ENCODE measurements around the gene ANP32A.

Gene ANP32A

DNA sequence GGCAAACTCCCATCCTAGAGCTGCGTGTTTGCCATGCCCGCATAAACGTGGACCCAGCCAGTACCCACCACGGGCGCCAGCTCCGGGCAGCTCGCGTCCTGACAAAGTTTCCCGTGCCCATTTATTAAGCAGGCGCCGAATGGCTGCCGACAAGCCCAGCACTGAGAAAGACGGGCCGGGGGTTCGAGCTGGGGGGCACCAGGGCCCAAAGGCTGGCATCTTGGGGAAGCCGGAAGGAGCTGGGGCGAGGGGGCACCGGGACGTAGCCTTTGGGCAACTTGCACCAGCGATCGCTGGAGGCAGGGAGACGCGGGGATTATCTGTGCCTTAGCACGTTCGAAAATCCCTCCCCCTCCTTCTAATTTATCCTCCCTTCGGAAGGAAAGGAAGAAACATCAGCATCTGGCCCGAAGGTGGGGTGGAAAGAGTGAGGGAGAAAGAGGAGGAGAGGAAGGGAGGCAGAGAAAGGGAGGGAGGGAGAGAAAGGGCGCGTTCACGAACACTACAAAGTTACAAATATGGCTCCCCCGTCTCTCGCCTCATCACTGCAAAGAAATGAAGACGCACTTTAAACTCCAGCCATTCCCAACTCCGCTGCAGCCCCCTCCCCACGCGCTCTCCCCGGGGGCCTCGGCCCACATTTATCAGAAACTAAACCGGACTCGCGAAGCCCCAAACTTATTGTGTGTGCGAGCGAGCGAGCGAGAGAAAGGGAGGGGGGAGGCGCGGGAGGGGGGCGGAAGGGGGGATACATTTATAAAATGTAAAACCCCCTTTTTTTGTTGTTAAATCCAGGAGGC, 1.0 kb downstream of the ANP32A start:
- peak; percentile 57 for DNase-seq

DNA sequence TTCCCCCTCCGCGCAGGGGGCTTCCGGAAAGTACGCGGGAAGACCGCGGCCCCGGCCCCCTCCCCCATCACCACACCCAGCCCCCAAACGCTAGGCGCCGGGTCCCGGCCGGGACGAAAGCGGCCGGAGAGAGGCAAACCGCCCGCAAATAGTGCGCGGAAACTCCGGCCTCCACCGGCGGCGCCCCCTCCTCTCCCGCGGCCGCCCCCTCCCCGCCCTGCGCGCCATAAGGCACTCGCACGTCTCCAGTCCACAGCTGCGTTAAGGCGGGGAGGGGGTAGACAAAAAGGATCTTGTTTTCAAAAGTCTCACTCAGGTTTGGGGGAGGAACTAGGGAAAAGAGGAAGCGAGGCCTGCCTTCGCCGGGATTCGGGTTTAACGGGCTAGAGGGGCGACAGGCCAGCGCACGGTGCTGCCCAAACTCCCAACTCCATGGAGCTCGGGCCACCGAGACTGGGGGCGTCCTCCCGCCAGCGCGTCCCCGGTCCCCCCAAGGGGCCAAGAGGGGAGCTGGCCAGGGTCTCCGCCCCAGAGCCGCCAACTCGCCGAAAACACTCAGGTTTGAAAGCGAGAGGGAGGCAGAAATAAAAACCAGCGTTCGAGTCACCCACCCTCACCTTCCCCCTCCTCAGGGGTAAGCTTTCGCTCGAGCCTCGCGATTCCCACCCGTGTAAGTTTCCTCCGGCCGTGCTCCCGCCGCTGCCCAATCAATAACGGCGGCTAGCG, 1.8 kb downstream of the ANP32A start:
- peak; percentile 36 for DNase-seq

DNA sequence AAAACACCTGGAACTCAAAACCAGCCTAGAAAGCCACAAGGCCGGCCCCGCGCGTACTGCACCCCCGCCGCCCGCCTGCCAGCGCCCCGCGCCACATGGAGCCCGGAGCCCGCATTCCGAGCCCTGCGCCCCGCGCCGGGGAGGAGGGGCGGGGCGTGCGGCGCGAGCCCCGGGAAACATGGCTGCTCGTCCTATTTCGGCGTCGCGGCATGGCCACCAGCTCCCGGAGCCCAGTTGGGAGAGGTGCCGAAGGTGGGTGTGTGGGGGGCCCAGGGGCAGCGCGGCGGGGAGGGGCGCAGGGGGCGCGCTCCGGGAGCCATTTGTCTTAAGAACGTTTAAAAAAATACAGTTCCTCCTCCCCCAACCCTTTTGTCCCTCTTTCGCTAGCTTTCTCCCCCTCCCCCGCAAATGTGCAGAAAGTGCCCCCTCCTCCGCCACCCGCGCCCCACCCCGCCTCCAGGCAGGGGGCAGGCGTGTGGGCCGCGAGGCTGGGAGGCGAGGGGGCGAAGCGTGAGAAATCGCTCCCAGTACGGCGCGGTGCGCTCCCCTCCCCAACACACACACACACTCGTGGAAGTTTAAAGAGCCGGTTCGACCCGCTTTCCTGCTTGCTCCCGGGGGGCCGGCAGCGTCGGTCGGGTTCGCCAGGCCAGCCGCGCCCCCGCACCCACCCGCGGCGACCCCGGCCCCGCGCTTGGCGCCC, 2.5 kb downstream of the ANP32A start:
- DNase-seq = peak; percentile 48

DNA sequence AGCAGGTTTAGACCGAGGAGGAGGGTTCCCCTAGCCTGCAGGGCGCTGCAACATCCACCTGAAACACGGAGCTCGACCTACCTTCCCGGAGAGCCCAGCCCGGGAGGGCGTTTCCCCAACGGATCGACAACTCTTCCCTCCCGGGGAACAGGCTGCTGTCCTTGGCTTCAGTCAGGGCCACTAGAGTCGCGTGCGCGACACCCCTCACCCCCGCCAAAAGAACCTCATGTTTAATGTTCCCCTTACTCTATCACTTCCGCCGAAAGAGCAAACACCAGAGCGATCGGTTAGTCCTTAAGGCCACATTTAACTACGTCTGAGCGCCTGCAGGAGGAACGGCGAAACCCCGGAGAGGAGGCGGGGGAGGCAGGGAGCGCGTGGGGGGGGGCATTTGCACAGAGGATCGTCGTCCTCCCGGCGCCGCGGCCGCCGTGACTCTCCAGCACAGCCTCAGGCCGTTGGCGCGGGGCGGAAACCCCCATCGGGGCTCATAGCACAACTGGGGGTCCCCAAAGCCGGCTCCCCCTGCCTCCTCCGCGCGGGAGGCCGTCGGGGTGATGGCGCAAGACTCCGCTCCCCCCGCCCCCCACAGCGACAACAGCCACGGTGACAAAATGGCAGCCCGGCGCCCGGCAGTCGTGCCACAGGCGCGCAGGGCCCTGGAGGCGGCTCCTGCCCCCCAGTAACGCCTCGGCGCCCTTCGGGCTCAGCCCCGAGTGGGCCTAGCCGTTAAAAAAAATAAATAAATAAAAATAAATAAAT, 3.2 kb downstream of the ANP32A start:
- peak; percentile 49 for DNase-seq

DNA sequence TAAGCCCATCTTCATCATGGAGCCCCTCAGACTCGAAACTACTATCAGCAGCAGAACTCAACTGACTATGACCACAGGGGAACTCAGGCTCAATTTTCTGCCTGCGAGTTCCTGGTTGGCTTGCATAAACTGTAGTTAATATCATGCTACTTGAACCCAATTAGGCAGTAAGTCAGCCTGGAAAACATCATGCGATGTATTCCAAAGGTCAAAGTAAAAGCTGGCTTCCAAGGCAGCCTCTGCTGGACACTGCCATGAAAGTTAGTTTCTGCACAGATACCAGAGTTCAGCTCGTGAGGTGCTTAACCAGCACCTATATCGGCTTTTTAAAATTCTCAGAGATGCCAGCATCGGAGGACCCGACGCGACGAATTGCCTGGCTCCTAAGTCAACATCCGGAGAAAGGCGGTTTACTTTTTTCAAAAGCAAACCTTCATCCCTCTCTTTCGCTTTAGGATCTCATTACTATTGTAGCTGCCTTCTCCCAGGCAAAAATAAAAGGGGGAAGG, 3.8 kb downstream of the ANP32A start:
- DNase-seq = peak; percentile 17

DNA sequence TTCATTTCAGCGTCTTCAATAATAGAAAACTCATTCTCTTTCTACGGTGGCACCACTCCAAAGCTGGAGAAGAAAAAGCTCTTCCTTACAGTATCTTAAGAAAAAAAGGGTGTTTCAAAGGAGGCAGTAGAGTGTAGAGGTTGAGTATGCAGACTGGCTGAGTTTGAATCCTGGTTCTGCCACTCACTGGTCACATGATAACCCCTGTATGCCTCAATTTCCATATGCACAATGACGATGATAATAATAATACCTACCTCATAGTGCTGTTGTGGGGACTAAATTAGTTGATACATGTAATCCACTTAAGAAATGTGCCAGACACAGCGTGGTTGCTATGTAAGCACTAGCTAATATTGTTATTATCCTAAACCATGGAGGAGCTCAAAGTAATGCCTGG, 4.5 kb downstream of the ANP32A start:
- no peak for DNase-seq

DNA sequence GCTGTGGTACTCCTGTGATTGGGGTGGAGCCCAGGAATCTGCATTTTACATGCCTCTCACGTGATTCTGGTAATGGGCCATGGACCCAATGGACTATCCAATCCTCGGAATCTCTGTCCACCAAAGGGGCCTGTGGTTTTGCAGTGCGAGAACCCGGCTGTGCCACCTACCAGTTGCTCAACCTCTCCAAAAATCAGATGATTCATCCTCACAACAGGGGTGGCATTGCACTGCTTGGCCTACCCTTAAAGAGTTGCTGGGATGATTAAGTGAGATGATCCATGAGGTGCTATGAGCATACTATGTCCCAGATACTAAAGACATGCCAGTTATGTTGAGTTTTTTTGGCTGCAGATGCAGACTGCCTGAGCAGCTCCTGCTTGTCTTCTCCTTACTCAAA, 5.1 kb downstream of the ANP32A start:
- DNase-seq = peak; percentile 29

DNA sequence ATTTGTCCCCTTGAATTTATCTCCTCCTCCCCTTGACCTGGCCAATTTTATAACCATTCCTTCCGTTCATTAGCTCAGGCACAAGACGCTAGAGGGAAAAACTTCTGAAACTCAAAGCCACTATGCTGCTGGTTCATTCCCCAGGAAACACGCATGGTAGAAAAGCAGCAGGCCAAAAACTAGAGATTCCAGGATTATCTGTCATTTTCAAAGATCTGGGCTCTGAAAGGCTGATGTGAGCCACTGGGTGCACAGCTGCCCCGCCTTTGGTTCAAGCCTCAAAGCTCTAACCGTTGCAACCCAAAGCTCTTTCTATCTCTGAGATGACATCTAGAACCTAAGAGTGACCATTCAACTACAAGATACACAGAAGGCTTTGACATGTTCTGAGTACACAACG, 6.1 kb downstream of the ANP32A start:
- DNase-seq = no peak

DNA sequence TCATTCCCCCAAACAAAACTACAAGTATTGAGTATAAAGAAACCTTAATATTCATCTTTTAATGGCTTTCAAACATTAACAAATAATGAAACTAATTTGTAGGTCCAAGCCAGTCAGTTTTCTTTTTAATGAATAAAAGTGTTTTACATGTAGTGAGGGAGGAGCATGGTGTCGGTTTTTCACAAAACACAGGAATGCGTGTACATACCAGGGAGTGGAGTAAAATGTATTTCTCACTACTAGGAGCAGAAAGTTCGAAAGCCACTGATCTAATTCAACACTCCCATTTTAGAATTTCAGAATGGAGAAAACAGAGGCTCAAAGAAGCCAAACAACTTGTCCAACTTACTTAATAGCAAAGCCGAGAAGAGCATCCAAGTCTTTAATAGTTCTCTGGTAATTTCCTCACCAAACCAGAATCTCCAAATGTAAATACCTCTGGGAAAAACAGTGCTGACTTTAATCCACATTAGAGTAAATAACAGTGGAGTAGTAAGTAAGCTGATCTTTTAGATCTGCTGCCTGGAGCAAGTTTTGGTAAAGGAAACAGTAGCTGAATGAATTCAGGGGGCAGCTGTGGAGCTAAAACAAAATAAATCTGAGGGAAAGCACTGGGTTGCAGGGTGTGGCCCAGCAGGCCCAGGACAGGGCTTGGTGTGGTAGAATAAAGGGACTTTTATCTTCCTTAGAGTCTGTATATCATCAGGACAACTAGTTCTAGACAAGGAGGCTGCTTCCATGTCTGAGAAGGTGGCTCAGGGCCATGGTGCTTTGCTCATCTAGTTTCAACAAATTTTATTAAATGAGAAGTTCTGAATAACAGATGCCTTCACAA, 7.9 kb downstream of the ANP32A start:
- DNase-seq = no peak

DNA sequence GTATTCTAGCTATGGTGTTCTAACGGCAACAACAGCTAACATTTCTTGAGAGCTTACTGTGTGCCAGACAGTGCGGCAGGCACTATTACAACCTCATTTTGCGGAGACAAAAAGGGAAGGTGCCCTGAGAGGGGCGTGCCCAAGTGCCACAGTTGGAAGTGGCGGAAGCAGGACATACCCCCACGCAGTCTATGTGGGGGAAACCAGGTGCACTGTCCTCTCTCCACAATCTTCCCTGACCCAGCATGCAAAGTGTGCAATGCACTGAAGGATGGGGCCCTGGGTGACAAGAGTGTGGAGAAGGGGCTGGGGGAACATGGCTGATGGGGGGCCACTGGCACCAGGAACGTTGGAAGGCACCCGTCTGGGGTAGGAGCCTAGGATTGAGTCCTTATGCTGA, 8.6 kb downstream of the ANP32A start:
- no peak for DNase-seq

DNA sequence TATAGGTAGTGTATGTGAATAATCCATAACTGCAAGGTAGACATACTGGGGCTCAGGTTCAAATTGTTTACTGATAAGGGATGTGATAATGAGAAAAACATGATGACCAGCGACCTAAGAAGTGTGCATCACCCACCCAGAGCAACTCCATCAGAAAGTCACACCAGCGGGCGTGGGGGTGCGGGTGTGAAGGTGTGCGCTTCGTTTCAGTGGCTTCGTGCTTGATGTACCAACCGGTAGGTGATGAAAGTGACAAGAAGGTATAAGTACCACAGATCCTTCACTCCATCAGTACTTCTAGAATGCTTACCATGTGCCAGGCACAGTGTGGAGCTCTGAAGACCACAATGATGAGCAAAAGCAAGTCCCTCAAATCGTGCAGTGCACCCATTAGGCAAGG, 11.2 kb downstream of the ANP32A start:
- DNase-seq = no peak

DNA sequence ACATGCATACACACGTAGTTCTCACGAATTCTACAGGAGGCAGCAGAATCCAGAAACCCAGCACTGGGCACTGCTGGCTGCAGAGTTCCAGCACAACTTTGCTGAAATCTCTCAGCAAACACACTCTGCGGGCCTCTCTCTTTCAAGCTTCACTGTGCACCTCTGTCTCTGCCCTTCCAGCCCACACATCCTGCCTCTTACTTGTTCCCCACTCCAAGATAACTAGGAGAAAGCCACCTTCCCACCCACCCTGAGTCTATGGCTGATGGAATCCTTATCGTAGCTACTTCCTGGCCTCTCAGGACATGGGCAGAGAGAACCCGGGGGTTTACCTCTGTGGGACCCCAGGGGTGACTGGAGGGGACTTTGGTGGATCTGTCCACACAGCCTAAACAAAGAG, 11.9 kb downstream of the ANP32A start:
- no peak for DNase-seq

DNA sequence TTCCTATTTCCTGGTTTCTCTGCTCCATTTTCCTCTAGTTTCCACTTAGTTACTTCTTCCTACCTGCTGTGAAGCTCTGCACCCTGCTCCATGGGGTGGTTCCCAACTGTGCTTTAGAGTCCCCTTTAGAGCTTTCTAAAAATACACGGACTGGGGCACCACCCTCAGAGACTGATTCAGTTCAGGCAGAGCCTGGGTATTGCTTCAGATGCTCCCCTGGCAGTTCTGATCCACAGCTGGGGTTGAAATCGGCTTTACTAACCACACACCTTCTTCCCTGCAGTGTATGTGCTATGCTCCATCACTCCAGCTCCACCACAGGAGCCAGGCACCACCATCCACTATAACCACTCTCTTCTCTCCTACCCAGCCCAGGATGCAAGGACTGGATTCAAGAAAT, 12.6 kb downstream of the ANP32A start:
- DNase-seq = no peak

DNA sequence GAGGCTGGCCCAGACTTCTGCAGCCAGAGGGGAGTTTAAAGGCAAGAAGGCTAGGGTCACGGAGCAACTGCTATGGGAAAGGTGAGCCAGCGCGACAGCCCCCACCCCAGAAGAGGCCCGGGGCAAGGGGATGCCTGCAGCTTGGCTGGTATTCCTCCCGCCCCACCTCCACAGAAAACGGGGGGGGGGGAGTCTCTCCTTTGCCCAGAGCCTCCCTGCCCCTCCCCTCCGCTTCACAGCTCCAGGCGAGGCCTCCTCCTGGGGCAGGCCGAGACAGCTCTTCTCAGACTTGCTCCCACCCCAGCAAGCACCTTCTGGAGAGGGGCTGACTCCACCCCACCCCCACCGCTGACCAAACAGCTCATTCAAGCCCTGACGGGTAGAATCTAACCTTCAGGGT, 13.4 kb downstream of the ANP32A start:
- no peak for DNase-seq

DNA sequence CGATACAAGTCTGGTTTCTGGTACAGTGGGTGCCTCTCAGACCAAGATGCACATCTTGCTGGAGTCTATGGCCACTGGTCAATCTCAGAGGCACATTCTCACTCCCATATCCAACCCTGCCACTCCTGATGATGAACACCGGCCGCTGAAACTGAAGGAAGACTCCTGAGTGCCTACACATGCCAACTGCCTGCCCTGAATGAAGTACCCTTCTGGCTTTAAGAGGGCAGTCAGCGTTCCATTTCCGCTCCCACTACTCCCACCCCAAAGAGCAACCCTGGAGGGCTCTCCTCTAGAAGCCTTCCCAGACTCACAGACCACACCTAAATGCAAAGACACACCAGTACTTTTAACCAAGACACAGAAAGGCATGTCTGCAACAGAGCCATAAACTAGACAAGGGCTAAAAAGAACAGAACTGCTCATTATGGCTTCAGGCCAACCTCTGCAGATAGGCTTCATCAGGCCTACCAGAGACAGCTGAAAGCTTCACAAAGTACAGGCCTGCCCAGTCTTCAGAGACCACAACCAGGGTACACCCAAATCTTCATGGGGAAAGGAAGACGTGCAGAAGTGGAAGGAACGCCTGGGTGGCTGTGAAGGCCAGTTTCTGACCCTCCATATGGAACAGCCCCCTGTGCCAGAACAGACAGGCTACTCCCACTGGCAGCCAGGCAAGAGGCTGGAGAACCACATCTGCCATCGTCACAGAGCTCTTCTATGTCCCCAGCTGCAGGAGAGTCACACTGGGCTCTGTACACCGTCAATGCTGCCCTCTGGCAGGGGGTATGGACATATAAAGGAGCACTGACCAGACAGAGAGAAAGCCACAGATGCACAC, 14.3 kb downstream of the ANP32A start:
- no peak for DNase-seq

DNA sequence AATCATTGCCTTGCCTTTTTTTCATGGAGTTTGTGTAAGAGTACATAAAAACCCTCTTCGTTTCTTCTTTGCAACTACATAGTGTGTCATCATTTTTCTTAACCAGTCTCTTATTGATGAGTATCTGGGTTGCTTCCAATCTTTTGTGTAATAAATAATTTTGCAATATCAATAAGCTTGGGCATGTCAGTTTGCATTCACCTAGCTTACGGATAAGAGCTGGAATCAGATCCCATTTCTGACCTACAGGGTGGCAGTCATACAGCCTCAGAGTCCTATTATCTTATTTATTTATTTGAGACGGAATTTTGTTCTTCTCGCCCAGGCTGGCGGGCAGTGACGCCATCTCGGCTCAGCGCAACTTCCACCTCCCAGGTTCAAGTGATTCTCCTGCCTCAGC, 18.3 kb downstream of the ANP32A start:
- DNase-seq = no peak

DNA sequence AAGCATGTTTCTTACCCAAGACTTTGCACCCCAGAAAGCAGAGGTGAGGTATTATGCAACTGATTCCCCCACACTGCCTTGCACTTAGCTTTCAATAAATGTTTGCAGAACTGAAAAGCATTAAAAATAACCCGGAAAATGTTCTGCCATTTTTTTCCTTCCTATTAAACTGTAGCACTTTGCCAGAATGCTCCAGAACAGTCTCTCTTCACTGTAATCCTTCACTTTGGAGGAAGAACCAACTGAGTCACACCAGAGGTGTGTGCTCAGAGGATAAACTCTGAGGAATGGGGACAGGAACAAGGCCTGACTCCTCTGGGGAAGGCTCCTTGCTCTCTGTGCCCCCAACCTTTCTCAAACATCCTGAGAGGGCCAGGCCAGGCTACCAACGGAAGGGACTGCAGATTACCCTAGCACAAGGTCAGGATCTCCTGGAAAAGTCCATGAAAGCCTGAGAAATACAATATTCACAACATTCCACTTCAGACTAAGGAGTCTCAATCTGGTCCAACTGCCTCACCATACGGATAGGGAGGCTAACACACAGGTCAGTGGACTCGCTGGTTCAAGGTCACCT, 19.0 kb downstream of the ANP32A start:
- DNase-seq = no peak

DNA sequence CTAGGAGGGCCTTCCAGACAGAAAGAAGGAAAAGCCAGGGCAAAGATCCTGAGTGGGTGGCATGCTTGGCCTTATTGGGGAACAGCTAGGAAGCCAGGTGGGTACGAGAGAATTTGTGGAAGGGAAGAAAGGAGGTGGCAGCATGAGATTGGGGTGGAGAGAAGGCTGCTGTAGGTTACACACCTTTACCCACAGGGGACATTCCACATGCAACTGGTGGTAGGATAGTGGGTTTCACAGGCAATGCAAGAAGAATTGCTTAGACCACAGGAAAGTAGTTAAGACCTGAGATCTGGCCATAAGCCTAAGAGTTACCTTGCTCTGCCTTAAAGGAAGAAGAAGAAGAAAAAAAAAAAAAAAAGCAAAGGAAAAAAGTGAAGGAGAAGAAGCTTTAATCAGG, 19.8 kb downstream of the ANP32A start:
- no peak for DNase-seq

DNA sequence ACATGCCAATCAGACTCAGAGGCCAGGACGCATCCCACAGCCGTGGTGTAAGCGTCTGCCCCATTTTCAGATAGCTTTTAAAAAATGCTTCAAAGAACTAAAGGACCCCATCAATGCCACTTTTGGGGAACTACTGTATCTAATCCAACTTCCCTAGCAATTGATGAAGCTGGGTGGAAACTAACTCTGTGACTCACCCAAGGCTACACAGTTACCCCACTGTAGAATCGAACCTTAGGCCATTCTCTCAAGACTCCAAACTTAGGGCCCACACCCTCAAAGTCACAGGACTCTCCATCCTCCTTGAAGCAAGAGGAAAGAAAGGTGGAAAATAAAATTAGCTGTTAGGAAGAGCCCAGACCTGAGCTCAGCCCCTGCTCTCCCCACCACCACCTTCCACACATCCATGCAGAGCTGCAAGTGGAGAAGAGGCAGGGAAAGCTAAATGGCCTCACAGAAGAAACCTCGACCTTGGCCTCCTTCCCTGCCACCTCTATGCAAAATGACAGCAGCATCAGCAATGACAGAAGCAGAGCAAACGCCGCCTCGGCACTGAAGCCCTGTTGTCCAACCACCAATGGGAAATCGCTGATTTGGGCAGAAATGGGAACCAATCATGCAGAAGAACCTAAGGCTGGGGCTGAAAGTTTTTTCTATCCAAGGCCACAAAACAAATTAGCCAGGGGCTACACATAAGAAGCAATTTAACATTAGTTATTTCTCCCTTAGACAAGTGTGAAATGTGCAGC, 22.2 kb downstream of the ANP32A start:
- no peak for DNase-seq
